Activated naive CD8-positive, alpha-beta T cell treated with anti-CD3 and anti-CD28 coated beads, Interleukin-2, amount 50 U/mL, for 16 hours (primary cell): Measurements from ENCODE around the gene COL18A1.

Experiments
- DNase-seq: peaks from one replicate; pipeline ENCODE4 v3.0.0-alpha.2; 2020; ENCODE audit warnings: low read depth, low spot score

Gene COL18A1

DNA sequence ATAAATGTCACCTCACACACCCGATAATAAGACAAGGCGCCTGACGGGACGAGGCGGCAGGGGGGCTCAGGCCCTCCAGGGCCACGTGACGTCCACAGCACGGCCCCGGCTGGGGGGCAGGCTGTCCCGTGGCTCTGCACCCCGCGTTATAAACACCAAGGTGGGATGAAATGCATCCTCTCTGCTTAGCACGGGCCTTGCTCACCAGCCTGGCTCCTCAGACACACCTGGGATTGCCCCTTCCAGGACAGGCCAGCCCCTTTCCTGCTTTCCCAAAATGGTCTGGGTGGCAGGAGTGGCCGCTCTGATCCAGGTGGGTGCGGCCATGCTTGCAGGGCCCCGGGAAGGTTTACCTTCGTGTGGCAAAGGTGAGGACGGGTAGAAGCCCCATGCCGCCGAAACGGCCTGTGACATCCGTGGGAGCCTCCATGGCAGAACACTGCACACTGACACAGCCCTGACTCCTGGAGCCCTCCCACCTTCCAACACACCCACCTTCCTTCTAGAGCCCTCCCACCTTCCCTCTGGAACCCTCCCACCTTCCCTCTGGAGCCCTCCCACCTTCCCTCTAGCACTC, 101.4 kb downstream of the COL18A1 start:
- DNase-seq: no peak

DNA sequence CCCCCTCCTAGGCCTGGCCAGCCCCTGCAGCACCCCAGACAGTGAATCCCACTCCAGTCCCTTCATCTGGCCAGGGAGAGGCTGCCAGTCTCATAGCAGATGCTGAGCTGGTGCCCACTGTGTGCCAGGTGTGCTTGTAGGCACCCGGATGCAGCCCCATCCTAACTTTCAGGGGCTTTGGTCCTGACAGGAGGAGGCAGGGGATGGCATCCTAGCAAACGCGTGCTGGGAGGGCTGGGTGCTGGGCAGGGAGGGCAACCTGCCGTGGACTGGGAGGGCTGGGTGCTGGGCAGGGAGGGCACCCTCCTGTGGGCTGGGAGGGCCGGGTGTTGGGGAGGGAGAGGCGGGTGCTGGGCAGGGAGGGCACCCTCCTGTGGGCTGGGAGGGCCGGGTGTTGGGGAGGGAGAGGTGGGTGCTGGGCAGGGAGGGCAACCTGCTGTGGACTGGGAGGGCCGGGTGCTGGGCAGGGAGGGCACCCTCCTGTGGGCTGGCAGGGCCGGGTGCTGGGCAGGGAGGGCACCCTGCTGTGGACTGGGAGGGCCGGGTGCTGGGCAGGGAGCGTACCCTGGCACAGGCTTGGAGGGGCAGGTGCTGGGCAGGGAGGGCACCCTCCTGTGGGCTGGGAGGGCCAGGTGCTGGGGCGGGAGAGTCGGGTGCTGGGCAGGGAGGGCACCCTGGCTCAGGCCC, 102.0 kb downstream of the COL18A1 start:
- no peak for DNase-seq

DNA sequence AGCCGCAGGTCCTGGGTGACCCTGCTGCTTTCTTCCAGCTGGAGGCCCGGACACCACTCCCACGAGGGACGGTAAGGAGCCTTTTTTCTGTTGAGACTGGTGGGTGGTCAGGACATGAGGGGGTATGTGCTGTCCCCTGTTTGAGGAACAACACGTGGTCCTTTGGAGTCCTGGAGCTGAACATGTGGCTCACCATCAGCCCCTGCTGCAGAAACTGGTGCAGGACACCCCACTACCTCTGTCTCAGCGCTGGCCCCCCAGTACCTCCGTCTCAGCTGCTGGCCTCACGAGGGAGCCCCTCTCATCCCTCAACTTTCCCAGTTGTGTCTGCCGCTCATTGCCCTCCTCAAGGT, 102.5 kb downstream of the COL18A1 start:
- DNase-seq: no peak

DNA sequence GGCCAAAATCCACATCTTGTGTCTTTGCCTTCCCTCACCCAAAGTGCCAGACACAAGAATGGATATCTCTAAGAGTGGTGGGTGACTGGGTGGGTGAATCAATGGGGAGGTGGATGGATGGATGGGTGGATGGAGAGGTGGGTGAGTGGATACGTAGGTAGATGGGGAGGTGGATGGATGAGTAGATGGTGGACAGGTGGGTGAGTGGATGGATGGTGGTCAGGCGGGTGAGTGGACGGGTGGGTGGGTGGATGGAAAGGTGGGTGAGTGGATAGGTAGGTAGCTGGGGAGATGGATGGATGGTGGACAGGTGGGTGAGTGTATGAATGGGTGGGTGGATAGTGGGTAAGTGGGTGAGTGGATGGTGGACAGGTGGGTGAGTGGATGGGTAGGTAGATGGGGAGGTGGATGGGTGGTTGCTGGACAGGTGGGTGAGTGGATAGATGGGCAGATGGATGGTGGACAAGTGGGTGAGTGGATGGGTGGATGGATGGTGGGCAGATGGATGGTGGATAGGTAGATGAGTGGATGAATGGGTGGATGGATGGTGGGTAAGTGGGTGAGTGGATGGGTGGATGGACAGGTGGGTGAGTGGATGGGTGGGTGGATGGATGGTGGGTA, 103.0 kb downstream of the COL18A1 start:
- DNase-seq: no peak

DNA sequence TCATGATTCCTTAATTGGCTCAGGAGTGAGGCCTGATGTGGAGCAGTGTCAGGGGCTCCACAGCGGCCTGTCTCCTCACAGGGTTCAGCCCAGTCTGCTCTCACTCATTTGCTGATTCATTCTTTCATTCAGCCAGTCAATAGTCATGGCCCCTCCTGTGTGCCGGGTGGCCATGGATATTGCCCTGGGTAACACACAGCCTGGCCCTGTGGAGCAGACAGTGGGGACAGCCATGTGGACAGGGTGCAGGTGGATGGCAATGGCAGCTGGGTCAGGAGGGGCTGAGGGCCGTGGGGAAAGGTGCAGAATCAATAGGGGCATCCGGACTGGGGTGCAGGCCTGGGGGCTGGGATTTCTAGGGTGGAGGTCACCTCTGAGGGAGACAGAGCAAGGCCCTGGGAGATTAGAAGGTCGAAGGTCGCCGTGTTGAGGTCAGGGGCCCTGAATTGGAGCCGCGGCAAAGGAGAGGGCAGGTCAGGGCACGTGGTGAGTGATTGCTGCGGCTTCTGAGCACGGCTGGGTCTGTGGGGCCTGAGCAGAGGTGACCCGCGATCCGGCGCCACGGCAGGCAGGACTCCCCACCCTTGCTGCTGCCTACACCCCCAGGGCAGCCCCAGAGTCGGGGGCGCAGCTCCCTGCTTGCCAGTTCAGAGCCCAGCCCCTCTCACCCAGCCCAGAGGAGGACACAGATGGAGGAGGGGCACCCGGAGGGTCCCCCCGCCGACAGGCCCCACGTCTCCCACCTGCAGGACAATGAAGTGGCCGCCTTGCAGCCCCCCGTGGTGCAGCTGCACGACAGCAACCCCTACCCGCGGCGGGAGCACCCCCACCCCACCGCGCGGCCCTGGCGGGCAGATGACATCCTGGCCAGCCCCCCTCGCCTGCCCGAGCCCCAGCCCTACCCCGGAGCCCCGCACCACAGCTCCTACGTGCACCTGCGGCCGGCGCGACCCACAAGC, 103.9 kb downstream of the COL18A1 start:
- no peak for DNase-seq

DNA sequence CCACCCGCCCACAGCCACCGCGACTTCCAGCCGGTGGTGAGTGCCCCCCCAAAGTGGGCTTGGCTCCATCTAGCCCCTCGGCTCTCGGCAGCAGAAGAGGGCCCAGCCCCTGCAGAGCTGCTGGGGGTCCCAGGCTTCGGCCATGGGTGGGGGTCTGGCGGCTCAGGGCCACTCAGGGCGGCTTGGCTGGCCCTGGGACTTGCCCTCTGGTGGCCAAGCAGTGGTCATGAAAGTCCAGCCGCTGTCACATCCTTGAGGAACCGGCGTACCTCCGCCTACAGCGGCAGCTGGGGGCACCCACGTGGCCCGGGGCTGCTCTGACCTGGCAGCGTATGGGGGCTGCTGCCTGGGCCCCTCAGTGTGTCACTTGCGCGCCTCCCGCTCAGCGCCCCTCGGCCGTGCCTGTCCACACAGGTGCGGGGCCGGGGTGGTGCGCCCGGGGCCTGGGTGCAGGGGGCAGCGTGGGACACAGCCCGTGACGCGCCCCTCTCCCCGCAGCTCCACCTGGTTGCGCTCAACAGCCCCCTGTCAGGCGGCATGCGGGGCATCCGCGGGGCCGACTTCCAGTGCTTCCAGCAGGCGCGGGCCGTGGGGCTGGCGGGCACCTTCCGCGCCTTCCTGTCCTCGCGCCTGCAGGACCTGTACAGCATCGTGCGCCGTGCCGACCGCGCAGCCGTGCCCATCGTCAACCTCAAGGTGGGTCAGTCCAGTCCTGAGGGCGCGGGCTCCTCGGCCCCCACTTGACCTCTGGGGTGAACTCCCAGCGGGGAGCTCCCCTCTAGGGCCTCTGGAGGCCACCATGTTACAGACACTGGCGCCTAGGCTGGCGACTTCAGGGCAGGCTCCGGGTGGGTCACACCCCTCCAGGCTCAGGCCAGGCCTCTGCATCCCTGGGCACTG, 104.9 kb downstream of the COL18A1 start:
- no peak for DNase-seq

DNA sequence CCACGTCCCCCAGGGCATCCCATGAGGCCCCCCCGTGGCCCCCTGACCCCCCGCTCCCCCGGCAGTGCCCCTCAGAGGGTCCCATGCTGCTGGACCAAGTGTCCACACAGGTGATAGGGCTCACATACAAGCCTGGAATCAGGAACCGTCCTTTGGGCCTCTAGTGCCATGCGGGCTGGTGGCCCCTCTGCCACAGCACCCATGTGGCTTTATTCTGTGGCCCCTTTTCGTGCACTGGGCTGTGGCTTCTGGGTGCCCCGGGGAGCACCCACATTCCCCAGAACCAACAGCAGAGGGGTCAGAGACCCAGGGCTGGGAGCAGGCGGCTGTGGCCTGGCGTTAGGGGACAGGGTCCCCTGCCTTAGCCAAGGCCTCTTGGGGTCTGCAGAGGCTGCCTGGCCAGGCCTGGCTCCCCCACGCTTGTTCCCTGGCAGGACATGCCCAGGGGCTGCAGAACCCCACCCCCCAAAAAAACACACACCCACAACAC, 105.5 kb downstream of the COL18A1 start:
- DNase-seq: no peak

DNA sequence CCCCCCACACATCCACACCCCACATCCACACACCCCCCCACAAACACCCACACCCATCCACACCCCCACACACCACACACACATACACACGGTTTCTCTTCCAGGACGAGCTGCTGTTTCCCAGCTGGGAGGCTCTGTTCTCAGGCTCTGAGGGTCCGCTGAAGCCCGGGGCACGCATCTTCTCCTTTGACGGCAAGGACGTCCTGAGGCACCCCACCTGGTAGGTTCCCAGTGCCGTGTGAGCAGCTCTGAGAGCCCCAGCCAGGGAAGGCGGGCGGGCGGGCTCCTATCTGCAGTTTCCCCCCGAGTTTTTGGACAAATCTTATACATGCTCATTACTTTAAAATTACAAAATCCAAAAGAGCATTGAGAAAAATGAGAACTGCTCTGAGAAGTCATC, 106.0 kb downstream of the COL18A1 start:
- DNase-seq: no peak

DNA sequence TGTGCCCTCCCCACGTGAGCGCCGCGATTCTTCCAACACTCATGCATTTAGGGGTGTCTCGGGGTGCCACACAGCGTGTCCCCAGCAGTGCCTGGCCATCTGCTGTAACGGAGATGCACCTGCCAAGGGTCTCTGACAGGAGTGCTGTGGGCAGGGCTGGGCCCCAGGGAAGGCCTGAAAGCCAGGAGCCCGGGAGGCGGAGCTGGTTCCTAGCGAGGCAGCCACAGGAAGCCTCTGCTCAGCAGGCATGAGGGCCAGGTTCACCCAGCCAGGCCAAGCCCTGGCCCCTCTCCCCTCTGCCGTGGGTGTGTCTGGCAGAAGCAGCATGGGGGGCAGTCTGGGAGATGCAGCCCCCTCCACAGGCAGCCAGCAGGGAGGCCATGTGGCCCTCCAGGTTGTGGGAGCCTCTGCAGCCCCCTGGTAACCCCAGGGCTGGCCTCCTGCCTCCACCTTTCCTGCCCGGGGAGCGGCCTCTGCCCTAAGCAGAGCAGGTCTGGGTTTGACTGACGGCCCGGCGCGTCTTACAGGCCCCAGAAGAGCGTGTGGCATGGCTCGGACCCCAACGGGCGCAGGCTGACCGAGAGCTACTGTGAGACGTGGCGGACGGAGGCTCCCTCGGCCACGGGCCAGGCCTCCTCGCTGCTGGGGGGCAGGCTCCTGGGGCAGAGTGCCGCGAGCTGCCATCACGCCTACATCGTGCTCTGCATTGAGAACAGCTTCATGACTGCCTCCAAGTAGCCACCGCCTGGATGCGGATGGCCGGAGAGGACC, 106.9 kb downstream of the COL18A1 start:
- no peak for DNase-seq

DNA sequence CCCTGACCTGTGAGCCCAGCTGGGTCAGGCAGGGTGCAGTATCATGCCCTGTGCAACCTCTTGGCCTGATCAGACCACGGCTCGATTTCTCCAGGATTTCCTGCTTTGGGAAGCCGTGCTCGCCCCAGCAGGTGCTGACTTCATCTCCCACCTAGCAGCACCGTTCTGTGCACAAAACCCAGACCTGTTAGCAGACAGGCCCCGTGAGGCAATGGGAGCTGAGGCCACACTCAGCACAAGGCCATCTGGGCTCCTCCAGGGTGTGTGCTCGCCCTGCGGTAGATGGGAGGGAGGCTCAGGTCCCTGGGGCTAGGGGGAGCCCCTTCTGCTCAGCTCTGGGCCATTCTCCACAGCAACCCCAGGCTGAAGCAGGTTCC, 107.6 kb downstream of the COL18A1 start:
- DNase-seq: no peak

DNA sequence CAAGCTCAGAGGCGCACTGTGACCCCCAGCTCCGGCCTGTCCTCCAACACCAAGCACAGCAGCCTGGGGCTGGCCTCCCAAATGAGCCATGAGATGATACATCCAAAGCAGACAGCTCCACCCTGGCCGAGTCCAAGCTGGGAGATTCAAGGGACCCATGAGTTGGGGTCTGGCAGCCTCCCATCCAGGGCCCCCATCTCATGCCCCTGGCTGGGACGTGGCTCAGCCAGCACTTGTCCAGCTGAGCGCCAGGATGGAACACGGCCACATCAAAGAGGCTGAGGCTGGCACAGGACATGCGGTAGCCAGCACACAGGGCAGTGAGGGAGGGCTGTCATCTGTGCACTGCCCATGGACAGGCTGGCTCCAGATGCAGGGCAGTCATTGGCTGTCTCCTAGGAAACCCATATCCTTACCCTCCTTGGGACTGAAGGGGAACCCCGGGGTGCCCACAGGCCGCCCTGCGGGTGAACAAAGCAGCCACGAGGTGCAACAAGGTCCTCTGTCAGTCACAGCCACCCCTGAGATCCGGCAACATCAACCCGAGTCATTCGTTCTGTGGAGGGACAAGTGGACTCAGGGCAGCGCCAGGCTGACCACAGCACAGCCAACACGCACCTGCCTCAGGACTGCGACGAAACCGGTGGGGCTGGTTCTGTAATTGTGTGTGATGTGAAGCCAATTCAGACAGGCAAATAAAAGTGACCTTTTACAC, 108.2 kb downstream of the COL18A1 start:
- no peak for DNase-seq

DNA sequence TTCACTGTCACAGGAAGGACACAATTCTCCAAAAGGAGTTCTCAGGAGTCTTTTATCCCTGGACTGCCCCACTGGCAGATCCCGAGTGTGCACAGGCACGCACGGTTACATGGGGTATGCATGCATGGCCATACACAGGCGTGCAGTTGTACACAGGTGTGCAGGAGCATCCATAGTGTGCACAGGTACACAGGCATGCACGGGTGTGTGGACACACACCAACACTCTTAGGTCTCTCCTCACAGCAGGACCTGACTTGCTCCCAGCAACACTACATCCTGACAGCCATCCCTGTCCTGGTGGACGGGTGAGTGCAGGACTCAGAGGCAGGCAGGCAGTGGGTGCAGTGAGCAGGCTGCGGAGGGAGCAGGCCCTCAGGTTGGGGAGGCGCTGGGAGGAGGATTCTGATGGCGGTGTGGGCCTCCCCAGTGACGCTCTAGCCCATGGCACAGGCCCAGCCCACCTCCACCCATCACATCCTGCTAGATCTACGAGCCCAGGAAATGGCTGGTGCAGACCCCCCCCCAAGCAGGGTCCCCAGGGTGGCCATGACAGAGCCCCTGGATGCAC, 108.9 kb downstream of the COL18A1 start:
- no peak for DNase-seq

DNA sequence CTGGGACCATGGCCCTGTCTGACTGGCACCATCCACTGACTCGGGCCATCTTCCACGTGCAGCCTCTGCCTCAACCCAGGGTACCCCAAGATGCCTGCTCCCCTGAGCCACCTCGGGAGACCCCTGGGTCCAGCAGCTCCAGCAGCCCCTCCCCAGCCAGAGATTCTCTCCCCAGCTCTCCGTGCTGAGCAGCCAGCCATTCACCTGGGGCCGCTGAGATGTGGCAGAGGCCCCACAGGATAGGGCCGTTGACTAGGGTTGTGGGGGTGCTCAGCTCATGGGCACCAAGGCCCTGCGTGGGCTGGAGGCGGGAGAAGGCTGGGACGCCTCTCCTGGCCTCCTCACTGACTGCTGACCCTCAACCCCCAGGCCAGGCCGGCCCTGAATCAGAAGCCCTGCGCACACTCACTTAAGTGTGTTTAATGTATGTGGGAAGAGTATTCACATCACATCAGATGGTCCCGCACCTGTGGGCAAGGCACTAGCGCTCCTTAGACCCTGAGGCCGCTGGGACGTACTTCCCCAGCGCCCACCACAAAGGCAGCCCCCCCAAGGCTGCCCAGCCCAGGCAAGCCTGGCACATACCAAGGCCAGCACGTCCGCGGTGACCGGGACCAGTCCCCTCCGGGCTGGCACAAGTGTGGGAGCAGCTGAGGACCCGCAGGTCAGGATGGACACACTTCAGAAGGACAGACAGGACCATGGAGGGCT, 109.5 kb downstream of the COL18A1 start:
- no peak for DNase-seq

DNA sequence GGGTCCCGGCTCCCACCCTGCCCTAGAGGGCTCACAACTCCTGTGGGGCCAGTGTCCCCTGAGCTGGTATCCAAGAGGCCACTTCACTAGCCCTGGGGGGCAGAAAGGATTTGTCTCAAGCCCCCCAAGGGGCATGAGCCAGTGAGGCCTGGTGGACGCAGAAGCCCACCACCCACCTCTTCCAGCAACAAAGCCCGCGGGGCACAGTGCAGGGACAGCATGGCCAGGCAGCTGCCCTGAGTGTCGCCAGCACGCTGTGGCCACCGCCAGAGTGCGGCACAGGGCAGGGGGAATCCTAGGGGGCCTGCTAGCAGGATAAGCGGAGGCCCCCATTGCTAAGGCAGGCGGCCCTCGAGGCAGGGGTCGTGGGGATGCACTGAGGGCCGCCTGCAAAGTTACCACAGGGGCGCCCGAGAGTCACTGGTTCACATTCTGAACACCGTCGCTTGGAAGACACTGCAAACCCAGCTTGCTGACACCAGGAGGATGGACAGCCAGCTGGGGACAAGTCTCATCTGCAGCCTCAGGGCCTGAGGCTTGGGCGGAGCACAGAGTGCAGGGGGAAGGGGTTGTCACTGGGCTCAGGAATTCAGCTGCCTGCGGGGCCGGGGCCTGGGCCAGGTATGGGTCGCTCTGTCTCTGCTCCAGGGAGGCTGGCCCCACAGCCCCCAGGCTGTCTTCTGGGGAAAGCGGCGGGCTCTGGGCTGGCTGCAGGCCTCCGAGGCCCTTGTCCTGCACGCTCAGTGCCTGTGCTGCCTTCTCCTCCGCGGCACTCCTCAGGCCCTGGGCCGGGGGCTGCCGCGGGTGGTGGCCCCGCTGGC, 110.5 kb downstream of the COL18A1 start:
- DNase-seq: no peak

DNA sequence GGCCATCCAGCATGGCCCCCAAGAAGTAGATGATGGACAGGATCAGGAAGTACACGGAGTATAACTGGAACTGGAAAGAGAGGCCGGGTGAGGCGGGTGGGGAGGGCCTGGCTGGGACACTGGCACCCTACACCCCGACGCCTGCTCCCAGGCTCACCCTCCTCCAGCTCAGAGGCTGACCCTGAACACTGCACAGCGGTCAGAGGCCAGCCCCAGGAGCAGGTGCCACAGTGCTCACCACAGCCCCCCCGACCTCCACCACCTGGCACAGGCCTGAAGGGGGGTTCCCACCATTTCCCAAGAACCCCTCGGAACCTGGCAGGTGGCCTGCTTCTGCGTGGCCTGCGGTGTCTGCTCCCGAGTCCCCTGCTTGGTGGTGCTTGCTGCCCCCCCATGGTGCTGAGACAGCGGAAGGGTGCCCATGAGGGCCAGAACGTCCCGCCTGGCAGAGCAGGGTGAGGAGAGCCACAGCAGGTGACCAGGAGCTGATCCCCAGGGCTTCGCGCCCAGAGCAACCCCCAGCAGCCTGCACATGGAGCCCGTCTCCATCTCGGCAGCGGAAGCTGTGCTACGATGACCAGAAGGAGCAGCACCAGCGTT, 111.2 kb downstream of the COL18A1 start:
- DNase-seq: no peak

DNA sequence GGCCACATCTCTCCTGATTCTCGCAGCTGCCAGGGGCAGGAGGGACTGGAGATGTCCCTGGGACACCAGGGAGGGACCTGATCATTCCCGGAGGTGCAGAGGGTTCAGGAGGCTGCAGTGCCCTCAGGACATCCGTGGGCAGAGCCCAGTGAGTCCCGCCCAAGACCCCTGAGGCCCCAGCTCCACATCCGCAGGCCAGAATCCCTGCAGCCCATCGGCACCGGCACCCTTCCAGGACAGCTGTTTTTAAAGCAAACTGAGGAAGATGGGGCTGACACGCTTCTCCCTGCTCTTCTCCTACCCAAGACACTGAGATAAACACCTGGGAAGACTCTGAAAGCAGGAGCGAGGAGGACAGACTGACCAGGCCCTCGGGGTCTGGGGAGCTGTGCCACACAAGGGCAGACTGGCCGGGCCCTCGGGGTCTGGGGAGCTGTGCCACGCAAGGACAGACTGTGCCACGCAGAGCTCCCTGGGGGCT, 111.7 kb downstream of the COL18A1 start:
- DNase-seq: no peak
